Stimulated activated memory B cell treated with anti-CD40 and anti-IgM and Interleukin-4, amounts not matched to agents 10 μg/mL and 1 μg/mL and 100 μg/mL, for 72 hours (primary cell): ENCODE data around the gene TUBGCP2.

Source experiments
- ATAC-seq: fragments of 150-1000 bp; cut with Tn5 transposase; 2 replicates; pipeline ENCODE4 v1.10.0; 2021
- H3K27ac Mint-ChIP-seq: one replicate; pipeline ENCODE4 v1.8.0; 2022; ENCODE audit warnings: mild to moderate bottlenecking, mixed read lengths
- H3K27me3 Mint-ChIP-seq: one replicate; pipeline ENCODE4 v1.8.0; 2022; ENCODE audit warnings: mixed read lengths
- H3K36me3 Mint-ChIP-seq: one replicate; pipeline ENCODE4 v1.8.0; 2022; ENCODE audit warnings: mixed read lengths
- H3K4me1 Mint-ChIP-seq: one replicate; pipeline ENCODE4 v1.8.0; 2022; ENCODE audit warnings: mixed read lengths
- H3K4me3 Mint-ChIP-seq: one replicate; pipeline ENCODE4 v1.8.0; 2022; ENCODE audit warnings: mild to moderate bottlenecking, moderate library complexity, mixed read lengths
- H3K9me3 Mint-ChIP-seq: one replicate; pipeline ENCODE4 v1.8.0; 2022; ENCODE audit warnings: mixed read lengths

The TUBGCP2 gene

GRCh38 chr10:133318494-133319127 lies 9.9 kb upstream of the TUBGCP2 start:
- Mint-ChIP-seq H3K9me3 (peaks cover 4% of the 10 kb centered on the region), H3K36me3 (peaks cover 6% of the 10 kb centered on the region), H3K4me1 (peaks cover 23% of the 10 kb centered on the region), H3K27ac (no peak overlapping the region), H3K4me3 (peak overlapping the region; percentile 42), H3K27me3 (peaks cover 30% of the 10 kb centered on the region)
- ATAC-seq, result peak; percentile 89

- Mint-ChIP-seq H3K36me3 (peaks cover 18% of the 10 kb centered on the region), H3K4me3 (no peak overlapping the region), H3K27ac (no peak overlapping the region), H3K9me3 (peaks cover 4% of the 10 kb centered on the region), H3K4me1 (peaks cover 23% of the 10 kb centered on the region), H3K27me3 (peaks cover 21% of the 10 kb centered on the region)
- ATAC-seq, result no peak
These were observed 8.1 kb upstream of the TUBGCP2 start for GRCh38 chr10:133316732-133317131.

GRCh38 chr10:133316266-133316665 lies 7.6 kb upstream of the TUBGCP2 start:
- Mint-ChIP-seq H3K4me3 (no peak overlapping the region), H3K9me3 (peaks cover 4% of the 10 kb centered on the region), H3K4me1 (peaks cover 23% of the 10 kb centered on the region), H3K27me3 (peaks cover 21% of the 10 kb centered on the region), H3K36me3 (peaks cover 18% of the 10 kb centered on the region), H3K27ac (no peak overlapping the region)
- no peak for ATAC-seq

GRCh38 chr10:133315847-133316246 lies 7.2 kb upstream of the TUBGCP2 start:
- H3K9me3 Mint-ChIP-seq, result peaks cover 4% of the 10 kb centered on the region
- peaks cover 18% of the 10 kb centered on the region for H3K36me3 Mint-ChIP-seq
- no peak overlapping the region for H3K27ac Mint-ChIP-seq
- H3K4me1 Mint-ChIP-seq, result peaks cover 23% of the 10 kb centered on the region
- H3K4me3 Mint-ChIP-seq, result no peak overlapping the region
- peaks cover 21% of the 10 kb centered on the region for H3K27me3 Mint-ChIP-seq
- no peak for ATAC-seq

GRCh38 chr10:133314911-133315310 lies 6.2 kb upstream of the TUBGCP2 start:
- H3K4me3 Mint-ChIP-seq, result no peak overlapping the region
- ATAC-seq, result no peak
- H3K9me3 Mint-ChIP-seq, result no peaks in the 10 kb centered on the region
- H3K27me3 Mint-ChIP-seq, result peaks cover 12% of the 10 kb centered on the region
- H3K27ac Mint-ChIP-seq, result peak overlapping the region; percentile 75
- H3K4me1 Mint-ChIP-seq, result peaks cover 23% of the 10 kb centered on the region
- H3K36me3 Mint-ChIP-seq, result peaks cover 20% of the 10 kb centered on the region

- Mint-ChIP-seq H3K27ac (no peak overlapping the region), H3K27me3 (no peaks in the 10 kb centered on the region), H3K4me3 (no peak overlapping the region), H3K9me3 (no peaks in the 10 kb centered on the region), H3K36me3 (peaks cover 26% of the 10 kb centered on the region), H3K4me1 (peaks cover 12% of the 10 kb centered on the region)
- ATAC-seq, result no peak
These were observed 4.5 kb upstream of the TUBGCP2 start for GRCh38 chr10:133313192-133313591.

GRCh38 chr10:133312769-133313145 lies 4.1 kb upstream of the TUBGCP2 start:
- no peak overlapping the region for H3K27ac Mint-ChIP-seq
- ATAC-seq, result no peak
- H3K4me1 Mint-ChIP-seq, result peaks cover 16% of the 10 kb centered on the region
- peaks cover 30% of the 10 kb centered on the region for H3K36me3 Mint-ChIP-seq
- H3K27me3 Mint-ChIP-seq, result no peaks in the 10 kb centered on the region
- H3K9me3 Mint-ChIP-seq, result no peaks in the 10 kb centered on the region
- no peak overlapping the region for H3K4me3 Mint-ChIP-seq

- no peaks in the 10 kb centered on the region for H3K27me3 Mint-ChIP-seq
These were observed 3.5 kb upstream of the TUBGCP2 start for GRCh38 chr10:133312016-133312768.

GRCh38 chr10:133311570-133311969 lies 2.9 kb upstream of the TUBGCP2 start:
- no peak overlapping the region for H3K4me3 Mint-ChIP-seq
- peaks cover 27% of the 10 kb centered on the region for H3K4me1 Mint-ChIP-seq
- ATAC-seq, result no peak
- no peak overlapping the region for H3K27ac Mint-ChIP-seq
- no peaks in the 10 kb centered on the region for H3K9me3 Mint-ChIP-seq
- no peaks in the 10 kb centered on the region for H3K27me3 Mint-ChIP-seq
- peaks cover 31% of the 10 kb centered on the region for H3K36me3 Mint-ChIP-seq

More at GRCh38 chr10:133312016-133312768, 3.5 kb upstream of the TUBGCP2 start:
- Mint-ChIP-seq H3K4me1 (peaks cover 22% of the 10 kb centered on the region), H3K36me3 (peaks cover 31% of the 10 kb centered on the region), H3K4me3 (no peak overlapping the region), H3K27ac (no peak overlapping the region), H3K9me3 (no peaks in the 10 kb centered on the region)
- no peak for ATAC-seq

- peaks cover 34% of the 10 kb centered on the region for H3K4me1 Mint-ChIP-seq
- ATAC-seq, result no peak
- peaks cover 31% of the 10 kb centered on the region for H3K36me3 Mint-ChIP-seq
- no peak overlapping the region for H3K4me3 Mint-ChIP-seq
- no peaks in the 10 kb centered on the region for H3K9me3 Mint-ChIP-seq
- no peak overlapping the region for H3K27ac Mint-ChIP-seq
- no peaks in the 10 kb centered on the region for H3K27me3 Mint-ChIP-seq
These were observed 2.1 kb upstream of the TUBGCP2 start for GRCh38 chr10:133310789-133311188.

GRCh38 chr10:133310399-133310755 lies 1.7 kb upstream of the TUBGCP2 start:
- H3K4me3 Mint-ChIP-seq, result no peak overlapping the region
- H3K4me1 Mint-ChIP-seq, result peaks cover 38% of the 10 kb centered on the region
- ATAC-seq, result no peak
- H3K27ac Mint-ChIP-seq, result no peak overlapping the region
- peaks cover 35% of the 10 kb centered on the region for H3K36me3 Mint-ChIP-seq
- H3K9me3 Mint-ChIP-seq, result no peaks in the 10 kb centered on the region
- H3K27me3 Mint-ChIP-seq, result no peaks in the 10 kb centered on the region

GRCh38 chr10:133309720-133310398 lies 1.2 kb upstream of the TUBGCP2 start:
- H3K36me3 Mint-ChIP-seq, result peaks cover 40% of the 10 kb centered on the region

GRCh38 chr10:133309100-133309719 lies 538 bp upstream of the TUBGCP2 start:
- ATAC-seq, result peak; percentile 91
- H3K4me1 Mint-ChIP-seq, result peaks cover 39% of the 10 kb centered on the region
- H3K4me3 Mint-ChIP-seq, result peak overlapping the region; percentile 83
- no peaks in the 10 kb centered on the region for H3K27me3 Mint-ChIP-seq
- H3K36me3 Mint-ChIP-seq, result peaks cover 35% of the 10 kb centered on the region
- H3K9me3 Mint-ChIP-seq, result no peaks in the 10 kb centered on the region
- peak overlapping the region; percentile 96 for H3K27ac Mint-ChIP-seq

More at GRCh38 chr10:133309720-133310398, 1.2 kb upstream of the TUBGCP2 start:
- peak overlapping the region; percentile 83 for H3K4me3 Mint-ChIP-seq
- no peaks in the 10 kb centered on the region for H3K9me3 Mint-ChIP-seq
- no peaks in the 10 kb centered on the region for H3K27me3 Mint-ChIP-seq
- ATAC-seq, result no peak
- peaks cover 43% of the 10 kb centered on the region for H3K4me1 Mint-ChIP-seq
- H3K27ac Mint-ChIP-seq, result no peak overlapping the region

- peak overlapping the region; percentile 96 for H3K4me3 Mint-ChIP-seq
- peak; percentile 56 for ATAC-seq
- H3K4me1 Mint-ChIP-seq, result peaks cover 35% of the 10 kb centered on the region
- no peaks in the 10 kb centered on the region for H3K27me3 Mint-ChIP-seq
- H3K36me3 Mint-ChIP-seq, result peaks cover 33% of the 10 kb centered on the region
- H3K9me3 Mint-ChIP-seq, result no peaks in the 10 kb centered on the region
- H3K27ac Mint-ChIP-seq, result peak overlapping the region; percentile 96
These were observed 774 bp downstream of the TUBGCP2 start for GRCh38 chr10:133307776-133308420.

GRCh38 chr10:133306941-133307379 lies 1.7 kb downstream of the TUBGCP2 start:
- no peak for ATAC-seq
- H3K27ac Mint-ChIP-seq, result peak overlapping the region; percentile 96
- H3K9me3 Mint-ChIP-seq, result no peaks in the 10 kb centered on the region
- H3K36me3 Mint-ChIP-seq, result peaks cover 31% of the 10 kb centered on the region
- H3K4me1 Mint-ChIP-seq, result peaks cover 39% of the 10 kb centered on the region
- H3K4me3 Mint-ChIP-seq, result peak overlapping the region; percentile 50
- H3K27me3 Mint-ChIP-seq, result no peaks in the 10 kb centered on the region
